Adrenal gland (tissue), 12 donors: ENCODE results near the gene ELF5. TPM values are rescaled to one million over a fixed set of nuclear protein-coding genes. Genes with fewer than 3 reads are reported as not detected.
A peak's percentile ranks its signal among the peaks of the same experiment; 100 is the strongest.

Source experiments
- DNase-seq, 7 donors: peaks; one replicate each; pipeline ENCODE4 v3.0.0-alpha.2; 2019 to 2020
- H3K27ac ChIP-seq, 5 donors: fragments of 200-600 bp; sonication (generic) in 4 of 5; 1 replicate in 3 of 5; 2 replicates in 2 of 5; pipeline versions ENCODE4 v1.5.1 to v1.8.0; 2016 to 2020; ENCODE audit warnings: mild to moderate bottlenecking in 1 of 5
- H3K27me3 ChIP-seq: fragments of 200-600 bp; 2 replicates; pipeline ENCODE4 v1.8.0; 2021
- H3K36me3 ChIP-seq, 2 donors: fragments of 200-600 bp; replicated peaks in 1 of 2; 1 replicate in 1 of 2; 2 replicates in 1 of 2; pipeline versions ENCODE4 v1.5.1 to v1.8.0; 2018 to 2022
- H3K4me1 ChIP-seq, 2 donors: fragments of 200-600 bp; replicated peaks in 1 of 2; 1 replicate in 1 of 2; 2 replicates in 1 of 2; pipeline versions ENCODE4 v1.5.1 to v1.8.0; 2018 to 2021
- H3K4me3 ChIP-seq, 4 donors: fragments of 200-600 bp; sonication (generic) in 3 of 4; one replicate each; pipeline ENCODE4 v1.5.1; 2016 to 2018
- H3K9me3 ChIP-seq, 3 donors: fragments of 200-600 bp; sonication (generic) in 1 of 3; replicated peaks in 1 of 3; 1 replicate in 2 of 3; 2 replicates in 1 of 3; pipeline versions ENCODE4 v1.5.1 to v1.8.0; 2016 to 2021
- CTCF ChIP-seq, 6 experiments: fragments of 450-650 bp in 4 of 6; fragments of 200-600 bp in 2 of 6; sonication (generic) in 1 of 6; IDR thresholded peaks; 1 replicate in 5 of 6; 2 replicates in 1 of 6; pipeline versions ENCODE4 v1.5.1 to v1.8.0; 2016 to 2021; ENCODE audit warnings: antibody characterized with exemption in 6 of 6, mild to moderate bottlenecking in 2 of 6, moderate library complexity in 1 of 6
- POLR2A ChIP-seq, 2 donors: fragments of 450-650 bp; IDR thresholded peaks; one replicate each; pipeline ENCODE4 v1.6.1; 2017; ENCODE audit warnings: antibody characterized with exemption in 2 of 2, mild to moderate bottlenecking in 2 of 2, moderate library complexity in 1 of 2
- WGBS, 4 donors: extraction: QIAGEN DNeasy Blood & Tissue Kit in 2 of 4; methylation state at CpG; one replicate each; pipeline versions ENCODE4 v1.1.5 to v1.1.7; 2013 to 2017; 5-methylcytosine and 5-hydroxymethylcytosine counted together
- intact Hi-C, 2 donors: fragments of 100-400 bp; cut with DNase I; formaldehyde crosslinking; loops; one replicate each; pipeline versions ENCODE4 v1.14.1 to v1.15.0; 2022 to 2023
- polyA plus RNA-seq, 3 donors: library from polyadenylated mRNA; stranded (reverse); fragments of 200-250 nt in 2 of 3; fragments of 350-450 nt in 1 of 3; fragmentation: Illumina TruSeq in 1 of 3; extraction: RNeasy Lipid Tissue Mini Kit (QIAGEN cat#74804) in 1 of 3; gene quantifications; one replicate each; pipeline ENCODE4 v1.2.3, GENCODE V29; 2013 to 2014
- total RNA-seq, 9 donors: library from RNA; depleted of rRNA in 4 of 9; stranded (reverse); fragments of >200 nt in 4 of 9; fragments of 120-200 nt in 1 of 9; fragmentation: NEBNext Ultra II Directional in 1 of 9; extraction: Animal tissue kit (Norgen Biotek cat#: 25700) in 1 of 9; gene quantifications; one replicate each; pipeline versions ENCODE4 v1.1.0 to v1.2.4, GENCODE V29; 2013 to 2023
- donor health status: healthy with polysubstance abuse.
- donor health status: Bipolar disorder and iron deficiency.
- donor health status: DM: yes; HTN: yes; CAD: no.
- donor health status: DM: no; HTN: no; CAD: no.
- donor health status: DM: no; HTN: no; CAD: no.
- donor health status: DM: yes; HTN: yes; CAD: no.

ELF5 gene
- total and polyA plus RNA-seq, 12 donors: 0.03 TPM; not detected in 11

- Histone ChIP-seq H3K27ac (no peak overlapping the region), H3K27me3 (no peaks in the 10 kb centered on the region), H3K9me3 (no peaks in the 10 kb centered on the region), H3K36me3 (peaks cover 0 to 17% of the 10 kb centered on the region in 2 donors), H3K4me1 (no peaks in the 10 kb centered on the region), H3K4me3 (no peak overlapping the region)
- WGBS, 4 donors: 39 to 49% (median 45%) methylated on average over 3 of the region's 3 CpGs
- DNase-seq: no peak
- no peak for TF ChIP-seq CTCF (IDR thresholded peaks at IDR 0.05)
- intact Hi-C loops: no loop called here
Measured at GRCh38 chr11:34475656-34476055, 37.9 kb downstream of the ELF5 start.

GRCh38 chr11:34473603-34474169 is 39.9 kb downstream of the ELF5 start:
- TF ChIP-seq CTCF (IDR thresholded peaks at IDR 0.05) (no peak), POLR2A (IDR thresholded peaks at IDR 0.05) (no peak)
- Histone ChIP-seq H3K27ac (no peak overlapping the region), H3K9me3 (no peaks in the 10 kb centered on the region), H3K36me3 (peaks cover 0 to 36% of the 10 kb centered on the region in 2 donors), H3K27me3 (no peaks in the 10 kb centered on the region), H3K4me3 (no peak overlapping the region), H3K4me1 (no peaks in the 10 kb centered on the region)
- DNase-seq: no peak
- intact Hi-C loops: no loop called here
- 90 to 95% (median 93%) methylated on average over 4 of the region's 4 CpGs for WGBS, 4 donors

- no peaks in the 10 kb centered on the region for H3K27me3 ChIP-seq
- DNase-seq: peak in 5 of 7 donors; percentile 22 to 65 (median 46)
- H3K36me3 ChIP-seq: peaks cover 0 to 59% of the 10 kb centered on the region in 2 donors
- WGBS, 4 donors: 79 to 81% (median 80%) methylated on average over 8 of the region's 8 CpGs
- H3K4me3 ChIP-seq: no peak overlapping the region
- intact Hi-C loops: no loop called here
- H3K9me3 ChIP-seq: peaks cover 0 to 7% (median 6%) of the 10 kb centered on the region in 3 donors
- peaks cover 0 to 7% of the 10 kb centered on the region in 2 donors for H3K4me1 ChIP-seq
- TF ChIP-seq POLR2A (IDR thresholded peaks at IDR 0.05) (no peak), CTCF (IDR thresholded peaks at IDR 0.05) (peak; percentile 42 to 80 (median 64))
- no peak overlapping the region for H3K27ac ChIP-seq
Measured at GRCh38 chr11:34468209-34468841, 45.3 kb downstream of the ELF5 start.

GRCh38 chr11:34466802-34467488 is 46.6 kb downstream of the ELF5 start:
- 79 to 97% (median 95%) methylated on average over 3 of the region's 3 CpGs for WGBS, 4 donors
- intact Hi-C loops: no loop called here
- H3K27me3 ChIP-seq: no peaks in the 10 kb centered on the region
- peaks cover 0 to 64% of the 10 kb centered on the region in 2 donors for H3K36me3 ChIP-seq
- no peak overlapping the region for H3K4me3 ChIP-seq
- no peak for DNase-seq
- peaks cover 0 to 7% (median 6%) of the 10 kb centered on the region in 3 donors for H3K9me3 ChIP-seq
- no peak for TF ChIP-seq POLR2A (IDR thresholded peaks at IDR 0.05)
- no peak for TF ChIP-seq CTCF (IDR thresholded peaks at IDR 0.05)
- peaks cover 0 to 7% of the 10 kb centered on the region in 2 donors for H3K4me1 ChIP-seq
- no peak overlapping the region for H3K27ac ChIP-seq
